Mucosa of stomach (tissue), 1 donor: ENCODE data around the gene PSME3IP1.
"Not testable (repeated sequence)": the region's sequence is repeated elsewhere in the genome, so short reads cannot be mapped to it uniquely, and the experiment has no call there.

ENCODE experiments used
- H3K27me3 ChIP-seq: one replicate; pipeline ENCODE4 v1.7.0; 2013; ENCODE audit warnings: mild to moderate bottlenecking, low read length; ENCODE audit not compliant: control insufficient read depth, insufficient read depth
- H3K36me3 ChIP-seq: one replicate; pipeline ENCODE4 v1.7.0; 2013; ENCODE audit warnings: low read length; ENCODE audit not compliant: control insufficient read depth, insufficient read depth
- H3K4me1 ChIP-seq: one replicate; pipeline ENCODE4 v1.7.0; 2013; ENCODE audit warnings: mild to moderate bottlenecking, low read length; ENCODE audit not compliant: control insufficient read depth, insufficient read depth
- H3K4me3 ChIP-seq: one replicate; pipeline ENCODE4 v1.7.0; 2013; ENCODE audit warnings: low read length
- H3K9ac ChIP-seq: one replicate; pipeline ENCODE4 v1.7.0; 2013; ENCODE audit warnings: mild to moderate bottlenecking, low read length, moderate library complexity
- H3K9me3 ChIP-seq: one replicate; pipeline ENCODE4 v1.7.0; 2013; ENCODE audit warnings: mild to moderate bottlenecking, low read length, moderate library complexity; ENCODE audit not compliant: control insufficient read depth
- donor health status: Pancreatic carcinoma.

Gene PSME3IP1

DNA sequence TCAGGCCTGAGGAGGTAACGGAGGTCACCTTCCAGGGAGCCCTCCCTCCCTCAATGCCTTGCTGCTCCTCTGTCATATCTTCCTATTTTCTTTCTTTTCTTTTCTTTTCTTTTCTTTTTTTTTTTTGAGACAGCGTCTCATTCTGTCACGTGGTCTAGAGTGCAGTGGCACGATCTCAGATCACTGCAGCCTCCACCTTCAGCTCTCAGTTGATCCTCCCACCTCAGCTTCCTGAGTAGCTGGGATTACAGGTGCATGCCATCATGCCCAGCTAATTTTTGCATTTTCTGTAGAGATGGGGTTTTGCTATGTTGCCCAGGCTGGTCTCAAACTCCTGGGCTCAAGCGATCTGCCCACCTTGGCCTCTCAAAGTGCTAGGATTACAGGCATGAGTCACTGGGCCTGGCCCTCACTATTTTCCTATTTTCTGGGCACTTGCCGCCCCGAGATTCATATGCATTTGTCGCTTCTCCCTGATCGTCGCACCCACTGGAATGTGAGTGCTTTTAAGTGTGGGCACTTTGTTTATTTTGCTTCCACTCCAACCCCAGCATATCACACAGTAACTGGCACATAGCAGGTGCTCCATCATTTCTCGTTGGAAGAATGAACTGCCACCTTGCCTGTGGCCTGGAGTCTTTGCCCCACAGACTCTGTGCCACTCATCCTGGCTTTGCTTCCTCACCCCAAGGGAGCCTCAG, 61.7 kb downstream of the PSME3IP1 start:
- Histone ChIP-seq H3K27me3 (no peaks in the 10 kb centered on the region), H3K9me3 (no peaks in the 10 kb centered on the region), H3K9ac (no peak overlapping the region), H3K36me3 (no peaks in the 10 kb centered on the region), H3K4me1 (no peaks in the 10 kb centered on the region), H3K4me3 (no peak overlapping the region)

GRCh38 chr16:57123216-57123973, 62.4 kb downstream of the PSME3IP1 start:
- H3K9ac ChIP-seq, result no peak overlapping the region
- H3K36me3 ChIP-seq, result no peaks in the 10 kb centered on the region
- H3K4me3 ChIP-seq, result no peak overlapping the region
- no peaks in the 10 kb centered on the region for H3K27me3 ChIP-seq
- H3K9me3 ChIP-seq, result no peaks in the 10 kb centered on the region
- H3K4me1 ChIP-seq, result no peaks in the 10 kb centered on the region

DNA sequence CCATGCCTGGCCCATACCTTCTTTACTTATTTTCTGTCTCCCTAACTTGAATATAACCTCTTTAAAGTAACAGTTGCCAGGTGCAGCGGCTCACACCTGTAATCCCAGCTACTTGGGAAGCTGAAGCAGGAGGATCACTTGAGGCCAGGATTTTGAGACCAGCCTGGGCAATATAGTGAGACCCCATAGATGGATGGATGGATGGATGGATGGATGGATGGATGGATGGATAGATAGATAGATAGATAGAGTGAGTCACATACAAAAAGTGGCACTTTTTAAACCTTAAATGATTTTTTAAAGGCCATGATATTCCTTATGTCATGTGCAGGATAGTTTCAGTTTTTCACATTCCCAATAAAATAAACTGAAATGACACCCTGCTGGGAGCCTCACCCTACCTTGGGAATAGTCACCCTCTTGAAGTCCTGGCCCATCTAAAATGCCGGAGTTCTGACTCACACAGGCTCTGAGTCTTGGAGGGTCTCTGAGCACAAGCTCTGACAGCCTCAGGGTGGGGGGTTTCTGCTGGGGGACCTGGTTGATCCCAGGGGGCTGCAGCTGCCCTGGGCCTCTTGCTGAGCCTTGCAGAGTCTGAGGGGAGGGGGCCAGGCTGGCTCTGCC, 67.3 kb downstream of the PSME3IP1 start:
- Histone ChIP-seq H3K9me3 (no peaks in the 10 kb centered on the region), H3K4me3 (no peak overlapping the region), H3K27me3 (no peaks in the 10 kb centered on the region), H3K9ac (no peak overlapping the region), H3K4me1 (no peaks in the 10 kb centered on the region), H3K36me3 (no peaks in the 10 kb centered on the region)

- Histone ChIP-seq H3K9me3 (no peaks in the 10 kb centered on the region), H3K36me3 (no peaks in the 10 kb centered on the region), H3K4me3 (no peak overlapping the region), H3K4me1 (no peaks in the 10 kb centered on the region), H3K27me3 (no peaks in the 10 kb centered on the region), H3K9ac (no peak overlapping the region)
These were observed 70.2 kb downstream of the PSME3IP1 start for GRCh38 chr16:57115514-57116182.

GRCh38 chr16:57115168-57115513, 70.7 kb downstream of the PSME3IP1 start:
- H3K27me3 ChIP-seq, result no peaks in the 10 kb centered on the region
- no peaks in the 10 kb centered on the region for H3K36me3 ChIP-seq
- H3K9me3 ChIP-seq, result no peaks in the 10 kb centered on the region
- H3K4me1 ChIP-seq, result no peaks in the 10 kb centered on the region
- H3K4me3 ChIP-seq, result no peak overlapping the region
- H3K9ac ChIP-seq, result no peak overlapping the region

GRCh38 chr16:57113664-57114063, 72.2 kb downstream of the PSME3IP1 start:
- Histone ChIP-seq H3K9ac (no peak overlapping the region), H3K36me3 (no peaks in the 10 kb centered on the region), H3K27me3 (no peaks in the 10 kb centered on the region), H3K4me3 (no peak overlapping the region), H3K4me1 (no peaks in the 10 kb centered on the region), H3K9me3 (no peaks in the 10 kb centered on the region)

DNA sequence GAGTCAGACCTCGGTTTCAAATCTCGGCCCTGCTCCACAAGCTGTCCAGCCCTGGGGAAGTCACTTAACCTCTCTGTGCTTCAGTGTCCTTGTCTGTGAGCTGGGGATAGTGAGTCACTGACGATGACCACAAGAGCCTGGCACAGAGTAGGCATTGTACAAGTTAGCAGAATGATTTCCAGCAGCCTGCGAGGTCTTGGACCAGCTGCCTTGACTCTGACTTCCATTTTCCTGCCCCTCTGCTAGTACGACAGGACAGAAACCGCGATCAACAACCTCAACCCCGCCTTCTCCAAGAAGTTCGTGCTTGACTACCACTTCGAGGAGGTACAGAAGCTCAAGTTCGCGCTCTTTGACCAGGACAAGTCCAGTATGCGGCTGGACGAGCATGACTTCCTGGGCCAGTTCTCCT, 72.8 kb downstream of the PSME3IP1 start:
- Histone ChIP-seq H3K4me1 (no peaks in the 10 kb centered on the region), H3K4me3 (no peak overlapping the region), H3K27me3 (no peaks in the 10 kb centered on the region), H3K9ac (no peak overlapping the region), H3K9me3 (no peaks in the 10 kb centered on the region), H3K36me3 (no peaks in the 10 kb centered on the region)

DNA sequence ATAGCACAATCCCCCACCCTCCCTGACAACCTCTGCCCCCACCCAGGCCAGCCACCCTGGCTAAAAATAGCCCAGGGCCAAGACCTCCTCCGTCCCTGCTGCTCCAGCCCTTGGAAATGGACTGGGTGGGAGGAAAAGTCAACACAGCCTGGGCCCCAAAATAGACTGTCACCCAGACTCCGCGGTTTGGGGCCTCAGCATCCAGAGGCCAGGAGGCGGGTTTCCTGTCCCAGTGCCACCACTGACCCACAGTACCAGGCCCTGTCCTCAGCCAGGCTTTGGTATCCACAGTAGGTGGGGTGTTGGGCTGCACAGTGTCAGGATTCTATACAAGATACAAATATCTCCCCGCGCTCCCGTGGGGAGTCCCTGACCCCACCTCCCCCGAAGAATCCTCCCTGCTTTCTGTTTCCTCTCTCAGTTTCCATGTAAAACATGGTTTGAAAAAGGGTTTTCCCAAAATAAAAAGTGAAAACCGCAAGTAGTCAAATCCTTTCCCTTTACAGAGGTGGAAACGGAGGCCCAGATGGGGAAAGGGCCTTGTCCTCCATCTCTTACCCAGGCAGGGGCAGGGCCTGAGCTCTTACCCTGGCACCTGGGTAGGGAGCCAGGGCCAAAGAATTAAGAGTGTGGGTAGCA, 73.3 kb downstream of the PSME3IP1 start:
- no peaks in the 10 kb centered on the region for H3K9me3 ChIP-seq
- H3K4me1 ChIP-seq, result no peaks in the 10 kb centered on the region
- no peak overlapping the region for H3K4me3 ChIP-seq
- no peaks in the 10 kb centered on the region for H3K36me3 ChIP-seq
- H3K9ac ChIP-seq, result no peak overlapping the region
- H3K27me3 ChIP-seq, result no peaks in the 10 kb centered on the region

DNA sequence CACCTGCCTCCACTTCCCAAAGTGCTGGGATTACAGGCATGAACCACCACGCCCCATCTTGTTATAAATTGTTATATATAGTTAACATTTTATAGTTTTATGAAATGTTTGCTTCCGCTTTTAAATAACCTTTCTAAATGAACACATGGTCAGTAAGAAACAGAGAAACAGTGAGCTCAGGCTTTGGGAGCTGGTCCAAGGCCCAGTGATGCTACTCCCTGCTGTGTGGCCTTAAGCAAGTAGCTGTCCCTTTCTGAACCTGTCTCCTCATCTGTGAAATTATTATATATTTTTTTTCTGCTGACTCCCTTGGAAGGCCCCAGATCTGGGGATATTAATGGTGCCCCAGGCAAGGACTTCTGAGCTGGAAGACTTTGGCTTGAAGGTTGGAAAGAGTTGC, 74.4 kb downstream of the PSME3IP1 start:
- Histone ChIP-seq H3K36me3 (no peaks in the 10 kb centered on the region), H3K4me1 (no peaks in the 10 kb centered on the region), H3K4me3 (no peak overlapping the region)

GRCh38 chr16:57110937-57111336, 74.9 kb downstream of the PSME3IP1 start:
- H3K4me3 ChIP-seq, result no peak overlapping the region
- H3K9me3 ChIP-seq, result no peaks in the 10 kb centered on the region
- no peaks in the 10 kb centered on the region for H3K36me3 ChIP-seq
- no peak overlapping the region for H3K9ac ChIP-seq
- no peaks in the 10 kb centered on the region for H3K27me3 ChIP-seq
- no peaks in the 10 kb centered on the region for H3K4me1 ChIP-seq

More for the DNA sequence above, 74.4 kb downstream of the PSME3IP1 start:
- Histone ChIP-seq H3K9ac (no peak overlapping the region), H3K27me3 (no peaks in the 10 kb centered on the region), H3K9me3 (no peaks in the 10 kb centered on the region)

DNA sequence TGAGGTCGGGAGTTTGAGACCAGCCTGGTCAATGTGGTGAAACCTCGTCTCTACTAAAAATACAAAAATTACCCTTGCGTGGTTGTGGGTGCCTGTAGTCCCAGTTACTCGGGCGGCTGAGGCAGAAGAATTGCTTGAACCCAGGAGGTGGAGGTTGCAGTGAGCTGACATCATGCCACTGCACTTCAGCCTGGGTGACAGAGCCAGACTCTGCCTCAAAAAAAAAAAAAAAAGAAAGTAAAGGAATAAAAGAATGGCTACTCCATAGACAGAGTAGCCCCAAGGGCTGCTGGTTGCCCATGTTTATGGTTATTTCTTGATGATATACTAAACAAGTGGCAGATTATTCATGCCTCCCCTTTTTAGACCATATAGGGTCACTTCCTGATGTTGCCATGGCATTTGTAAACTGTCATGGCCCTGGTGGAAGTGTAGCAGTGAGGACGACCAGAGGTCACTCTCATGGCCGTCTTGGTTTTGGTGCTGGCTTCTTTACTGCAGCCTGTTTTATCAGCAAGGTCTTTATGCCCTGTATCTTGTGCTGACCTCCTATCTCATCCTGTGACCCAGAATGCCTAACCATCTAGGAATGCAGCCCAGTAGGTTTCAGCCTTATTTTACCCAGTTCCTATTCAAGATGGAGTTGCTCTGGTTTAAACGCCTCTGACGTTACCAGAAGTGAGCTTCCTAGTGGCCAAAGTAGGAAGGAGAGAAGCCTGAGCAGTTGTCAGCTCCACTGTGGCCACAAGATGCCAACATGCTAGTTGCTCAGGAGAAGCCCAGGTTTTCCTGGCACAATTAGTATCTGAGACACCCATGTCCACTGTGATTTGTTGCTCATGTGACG, 76.4 kb downstream of the PSME3IP1 start:
- H3K9ac ChIP-seq, H3K27me3 ChIP-seq, H3K36me3 ChIP-seq, H3K4me3 ChIP-seq, H3K9me3 ChIP-seq, H3K4me1 ChIP-seq: not testable (repeated sequence)
